PC-9 (cell line): ENCODE data around the gene RIMS4. TPM values are rescaled to one million over a fixed set of nuclear protein-coding genes. Genes with fewer than 3 reads are reported as not detected.

Source experiments
- Bru-seq: library from RNA; stranded (reverse); fragments of 400-500 nt; gene quantifications from one replicate; lab custom pipeline; 2021; lab: Mats Ljungman, UMichigan
- BruChase-seq, 2 experiments: library from RNA; stranded (reverse); fragments of 400-500 nt; gene quantifications; one replicate each; lab custom pipeline; 2021; lab: Mats Ljungman, UMichigan
- BruUV-seq: library from RNA; stranded (reverse); fragments of 400-500 nt; replicated peaks from 2 replicates; lab custom pipeline; 2021; lab: Mats Ljungman, UMichigan
- CTCF ChIA-PET: fragments of 300-600 bp; sonication (Branson Sonifier 250); formaldehyde crosslinking; loops from one replicate; lab custom pipeline; 2022; ENCODE audit warnings: antibody characterized with exemption; lab: Charles Lee
- POLR2A ChIA-PET: fragments of 300-600 bp; sonication (Branson Sonifier 250); formaldehyde crosslinking; loops from one replicate; lab custom pipeline; 2022; ENCODE audit warnings: antibody characterized with exemption; ENCODE audit not compliant: unreplicated experiment; lab: Charles Lee
- DNase-seq, 2 experiments: peaks; one replicate each; pipeline versions ENCODE4 v3.0.0 to v3.0.0-alpha.2; 2015 to 2022; ENCODE audit warnings: mixed read lengths in 1 of 2
- H2AFZ ChIP-seq: fragments of 200-600 bp; sonication (generic); 2 replicates; pipeline ENCODE4 v1.8.1; 2017; ENCODE audit warnings: antibody characterized with exemption
- H3F3A ChIP-seq: fragments of 200-600 bp; sonication (generic); 2 replicates; pipeline ENCODE4 v1.8.1; 2017; ENCODE audit warnings: antibody characterized with exemption, mild to moderate bottlenecking, low read depth; ENCODE audit not compliant: insufficient read depth
- H3K27ac ChIP-seq: fragments of 200-600 bp; sonication (generic); 2 replicates; pipeline ENCODE4 v1.6.1; 2016; ENCODE audit warnings: mixed run types
- H3K27me3 ChIP-seq: fragments of 200-600 bp; sonication (generic); 2 replicates; pipeline ENCODE4 v1.6.1; 2016; ENCODE audit warnings: low read depth, mixed run types; ENCODE audit not compliant: insufficient read depth
- H3K36me3 ChIP-seq: fragments of 200-600 bp; sonication (generic); 2 replicates; pipeline ENCODE4 v1.6.1; 2016; ENCODE audit warnings: low read depth, mixed run types
- H3K4me1 ChIP-seq: fragments of 200-600 bp; sonication (generic); replicated peaks from 2 replicates; pipeline ENCODE4 v1.6.1; 2016; ENCODE audit warnings: mixed run types; ENCODE audit not compliant: insufficient read depth
- H3K4me2 ChIP-seq: fragments of 200-600 bp; sonication (generic); 2 replicates; pipeline ENCODE4 v1.6.1; 2017; ENCODE audit warnings: mixed run types
- H3K4me3 ChIP-seq: fragments of 200-600 bp; sonication (generic); 2 replicates; pipeline ENCODE4 v1.6.1; 2016; ENCODE audit warnings: mixed run types
- H3K79me2 ChIP-seq: fragments of 200-600 bp; sonication (generic); 2 replicates; pipeline ENCODE4 v1.6.1; 2017; ENCODE audit warnings: low read depth, mixed run types
- H3K9me2 ChIP-seq: fragments of 200-600 bp; sonication (generic); 2 replicates; pipeline ENCODE4 v1.8.1; 2017; ENCODE audit warnings: mild to moderate bottlenecking; ENCODE audit not compliant: insufficient read depth
- H3K9me3 ChIP-seq: fragments of 200-600 bp; sonication (generic); 2 replicates; pipeline ENCODE4 v1.8.1; 2016; ENCODE audit warnings: low read depth; ENCODE audit not compliant: insufficient read depth
- H4K20me1 ChIP-seq: fragments of 200-600 bp; sonication (generic); 2 replicates; pipeline ENCODE4 v1.8.1; 2017; ENCODE audit not compliant: insufficient read depth
- EZH2 ChIP-seq: fragments of 200-600 bp; sonication (generic); IDR thresholded peaks from 2 replicates; pipeline ENCODE4 v1.8.0; 2017; ENCODE audit warnings: antibody characterized with exemption, low read depth
- intact Hi-C: fragments of 100-400 bp; cut with micrococcal nuclease; formaldehyde crosslinking; loops from one replicate; pipeline ENCODE4 v1.10.0; 2022; ENCODE audit not compliant: unreplicated experiment
- long read RNA-seq: library from polyadenylated mRNA; stranded (forward); transcript quantifications from one replicate; pipeline ENCODE4 v2.0.0, GENCODE V29; 2022
- total RNA-seq: library from RNA; stranded (reverse); gene quantifications from 2 replicates; pipeline ENCODE4 v1.2.3, GENCODE V29; 2021
- TF ChIP-seq, protein P1 (sequence below): fragments of 200-600 bp; sonication (generic); conservative IDR thresholded peaks from 2 replicates; pipeline ENCODE4 v1.6.1; 2017; ENCODE audit warnings: mixed run types, antibody characterized with exemption, mild to moderate bottlenecking, moderate library complexity

RIMS4 gene
- total RNA-seq (0.13 and 0.15 TPM in 2 replicates), Bru-seq, nascent RNA (percentile 3 among the genes with signal in this experiment), BruChase-seq, experiment 1, labeled RNA remaining after a 2-hour chase (percentile 3 among the genes with signal in this experiment), BruChase-seq, experiment 2, labeled RNA remaining after a 6-hour chase (percentile 2 among the genes with signal in this experiment)
- long read RNA-seq = 0 reads

- peaks cover 72% of the 10 kb centered on the region for H3K27me3 ChIP-seq
- ChIA-PET CTCF (no interaction called here), POLR2A (no interaction called here)
- no TSS peak for BruUV-seq
- no peaks in the 10 kb centered on the region for H3K9me2 ChIP-seq
- H3K9me3 ChIP-seq = peaks cover 6% of the 10 kb centered on the region; the same call in 1 of the 2 replicates
- DNase-seq = no peak
- no peak within 1 kb of the TSS for H2AFZ ChIP-seq
- TF ChIP-seq EZH2 = no peak
- TF ChIP-seq, protein P1, sequence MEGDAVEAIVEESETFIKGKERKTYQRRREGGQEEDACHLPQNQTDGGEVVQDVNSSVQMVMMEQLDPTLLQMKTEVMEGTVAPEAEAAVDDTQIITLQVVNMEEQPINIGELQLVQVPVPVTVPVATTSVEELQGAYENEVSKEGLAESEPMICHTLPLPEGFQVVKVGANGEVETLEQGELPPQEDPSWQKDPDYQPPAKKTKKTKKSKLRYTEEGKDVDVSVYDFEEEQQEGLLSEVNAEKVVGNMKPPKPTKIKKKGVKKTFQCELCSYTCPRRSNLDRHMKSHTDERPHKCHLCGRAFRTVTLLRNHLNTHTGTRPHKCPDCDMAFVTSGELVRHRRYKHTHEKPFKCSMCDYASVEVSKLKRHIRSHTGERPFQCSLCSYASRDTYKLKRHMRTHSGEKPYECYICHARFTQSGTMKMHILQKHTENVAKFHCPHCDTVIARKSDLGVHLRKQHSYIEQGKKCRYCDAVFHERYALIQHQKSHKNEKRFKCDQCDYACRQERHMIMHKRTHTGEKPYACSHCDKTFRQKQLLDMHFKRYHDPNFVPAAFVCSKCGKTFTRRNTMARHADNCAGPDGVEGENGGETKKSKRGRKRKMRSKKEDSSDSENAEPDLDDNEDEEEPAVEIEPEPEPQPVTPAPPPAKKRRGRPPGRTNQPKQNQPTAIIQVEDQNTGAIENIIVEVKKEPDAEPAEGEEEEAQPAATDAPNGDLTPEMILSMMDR = no peak
- no peaks in the 10 kb centered on the region for H4K20me1 ChIP-seq
- no peak within 1 kb of the TSS for H3K27ac ChIP-seq
- no peaks in the 10 kb centered on the region for H3K4me1 ChIP-seq
- no peak within 1 kb of the TSS for H3K4me3 ChIP-seq
- H3K79me2 ChIP-seq = no peaks in the 10 kb centered on the region
- H3F3A ChIP-seq = no peaks in the 10 kb centered on the region
- intact Hi-C loops = no loop called here
- H3K36me3 ChIP-seq = no peaks in the 10 kb centered on the region
- no peak within 1 kb of the TSS for H3K4me2 ChIP-seq
These were observed at the start of gene RIMS4 for GRCh38 chr20:44810391-44811149. Gene RIMS4 (minus strand): TSS chr20:44810546. CDS start chr20:44810271, 275 bp downstream.

GRCh38 chr20:44858606-44859360, 48.4 kb upstream of the RIMS4 start:
- CTCF ChIA-PET = no interaction called here
- peaks cover 6% of the 10 kb centered on the region; the same call in 1 of the 2 replicates for H3K27me3 ChIP-seq
- no peak overlapping the region for H3K4me2 ChIP-seq
- no peaks in the 10 kb centered on the region for H3K9me2 ChIP-seq
- no peak for DNase-seq
- POLR2A ChIA-PET = interaction anchor here (0.6 kb wide), 2 partner anchors 16 to 1566 kb away, joined by 3 to 5 read pairs; no protein-coding TSS in a partner anchor
- intact Hi-C loops = no loop called here
- no peak overlapping the region for H3K27ac ChIP-seq
- no peaks in the 10 kb centered on the region for H3F3A ChIP-seq
- H3K36me3 ChIP-seq = no peaks in the 10 kb centered on the region
- no TSS peak for BruUV-seq
- H3K4me1 ChIP-seq = peaks cover 15% of the 10 kb centered on the region
- H3K9me3 ChIP-seq = no peaks in the 10 kb centered on the region
- TF ChIP-seq, protein P1 = no peak
- no peak for TF ChIP-seq EZH2
- H3K4me3 ChIP-seq = no peak overlapping the region
- H2AFZ ChIP-seq = no peak overlapping the region
- H4K20me1 ChIP-seq = no peaks in the 10 kb centered on the region
- H3K79me2 ChIP-seq = no peaks in the 10 kb centered on the region

DNA sequence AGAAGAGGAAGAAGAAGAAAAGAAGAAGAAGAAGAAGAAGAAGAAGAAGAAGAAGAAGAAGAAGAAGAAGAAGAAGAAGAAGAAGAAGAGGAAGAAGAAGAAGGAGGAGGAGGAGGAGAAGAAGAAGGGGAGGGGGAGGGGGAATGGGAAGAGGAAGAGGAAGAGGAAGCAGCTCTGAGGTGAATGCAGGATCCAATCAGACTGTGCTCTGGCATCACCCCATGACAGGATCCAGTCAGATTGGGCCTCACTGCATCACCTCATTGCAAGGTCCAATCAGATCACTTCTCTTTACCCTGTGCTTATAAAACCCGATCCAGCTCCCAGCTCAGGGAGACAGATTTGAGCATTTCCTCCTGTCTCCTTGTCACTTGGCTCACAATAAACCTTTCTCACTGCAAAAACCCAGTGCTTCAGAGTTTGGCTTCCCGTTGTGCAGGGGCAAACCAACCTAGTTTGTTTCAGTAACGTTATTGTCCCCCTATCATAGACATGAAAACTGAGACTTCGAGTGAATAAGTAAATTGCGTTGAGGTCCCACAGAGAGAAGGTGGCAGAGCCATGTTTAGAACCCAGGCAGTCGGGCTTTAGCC, 46.6 kb upstream of the RIMS4 start:
- intact Hi-C loops = no loop called here
- DNase-seq = no peak

More for the DNA sequence above, 46.6 kb upstream of the RIMS4 start:
- Histone ChIP-seq H3K9me2 (no peaks in the 10 kb centered on the region), H4K20me1 (no peaks in the 10 kb centered on the region), H3K27me3 (peaks cover 20% of the 10 kb centered on the region; the same call in 1 of the 2 replicates), H3K9me3 (no peaks in the 10 kb centered on the region), H2AFZ (no peak overlapping the region), H3K27ac (no peak overlapping the region), H3K4me2 (no peak overlapping the region), H3K36me3 (no peaks in the 10 kb centered on the region), H3K79me2 (no peaks in the 10 kb centered on the region), H3F3A (no peaks in the 10 kb centered on the region), H3K4me3 (no peak overlapping the region), H3K4me1 (peaks cover 15% of the 10 kb centered on the region)
- TF ChIP-seq, protein P1 = no peak
- TF ChIP-seq EZH2 = no peak
- ChIA-PET POLR2A (no interaction called here), CTCF (no interaction called here)
- no TSS peak for BruUV-seq
